GM12878 (cell line): ENCODE measurements around the gene SMOC2. TPM values are rescaled to one million over a fixed set of nuclear protein-coding genes. Genes with fewer than 3 reads are reported as not detected.

ENCODE experiments used
- ATAC-seq: fragments of 200-7000 bp; cut with Tn5 transposase; 3 replicates; pipeline ENCODE4 v1.9.1; 2020; ENCODE audit warnings: mild to moderate bottlenecking, moderate library complexity
- BruUV-seq: library from RNA; stranded (reverse); fragments of 400-500 nt; replicated peaks from 2 replicates; lab custom pipeline; 2021; lab: Mats Ljungman, UMichigan
- CTCF ChIA-PET: fragments of 300-600 bp; sonication (Branson Sonifier 250); formaldehyde crosslinking; extraction: SDS; loops from one replicate; lab custom pipeline; 2021; ENCODE audit warnings: inconsistent platforms; lab: Yijun Ruan, JAX
- POLR2A ChIA-PET: fragments of 350-600 bp; formaldehyde crosslinking; extraction: SDS; loops from one replicate; lab custom pipeline; 2021; ENCODE audit warnings: inconsistent platforms; lab: Charles Lee
- RAD21 ChIA-PET: fragments of 300-600 bp; sonication (Branson Sonifier 250); formaldehyde crosslinking; loops from one replicate; lab custom pipeline; 2023; ENCODE audit warnings: antibody characterized with exemption; ENCODE audit not compliant: unreplicated experiment; lab: Charles Lee
- SMC1A ChIA-PET: fragments of 300-600 bp; sonication (Branson Sonifier 250); formaldehyde crosslinking; loops from one replicate; lab custom pipeline; 2023; ENCODE audit not compliant: unreplicated experiment, uncharacterized antibody; lab: Charles Lee
- DNase-seq: peaks from one replicate; pipeline ENCODE4 v3.0.0-alpha.2; 2011; ENCODE audit warnings: low read depth, low spot score
- FAIRE-seq: peaks from 3 replicates; lab custom pipeline; 2011; peaks lifted over from hg19 to GRCh38; lab: Jason Lieb, UNC
- H2AFZ ChIP-seq: 2 replicates; pipeline ENCODE4 v1.6.0; 2011; ENCODE audit warnings: low read depth, low read length, control low read depth; ENCODE audit not compliant: control insufficient read depth
- H3K27ac ChIP-seq: 2 replicates; pipeline ENCODE4 v1.5.1; 2011; ENCODE audit warnings: control low read depth; ENCODE audit not compliant: control insufficient read depth, insufficient read depth
- H3K27me3 ChIP-seq, 2 experiments: replicated peaks in 1 of 2; 2 replicates each; pipeline versions ENCODE4 v1.6.0 to v1.6.1; 2011; ENCODE audit warnings: low read length in 1 of 2; ENCODE audit not compliant: control insufficient read depth in 2 of 2, insufficient read depth in 2 of 2
- H3K36me3 ChIP-seq, 2 experiments: 2 replicates each; pipeline ENCODE4 v1.5.1; 2011; ENCODE audit warnings: low read length in 1 of 2; ENCODE audit not compliant: control insufficient read depth in 2 of 2, insufficient read depth in 2 of 2
- H3K4me1 ChIP-seq: 2 replicates; pipeline ENCODE4 v1.6.1; 2011; ENCODE audit warnings: mild to moderate bottlenecking, low read length, moderate library complexity, mixed read lengths; ENCODE audit not compliant: control insufficient read depth, insufficient read depth
- H3K4me2 ChIP-seq: 2 replicates; pipeline ENCODE4 v1.6.0; 2011; ENCODE audit warnings: control low read depth; ENCODE audit not compliant: control insufficient read depth, insufficient read depth
- H3K4me3 ChIP-seq: fragments of 200-600 bp; sonication (generic); 2 replicates; pipeline ENCODE4 v1.5.1; 2016
- H3K79me2 ChIP-seq: 2 replicates; pipeline ENCODE4 v1.6.0; 2011; ENCODE audit warnings: low read length; ENCODE audit not compliant: control insufficient read depth, insufficient read depth
- H3K9ac ChIP-seq: 2 replicates; pipeline ENCODE4 v1.8.0; 2011; ENCODE audit warnings: low read length, control low read depth, mixed read lengths; ENCODE audit not compliant: control insufficient read depth, insufficient read depth
- H3K9me3 ChIP-seq: replicated peaks from 3 replicates; pipeline ENCODE4 v1.5.1; 2011; ENCODE audit warnings: mild to moderate bottlenecking, low read length; ENCODE audit not compliant: control insufficient read depth, insufficient read depth
- H4K20me1 ChIP-seq: 2 replicates; pipeline ENCODE4 v1.6.0; 2011; ENCODE audit not compliant: control insufficient read depth, insufficient read depth
- BRCA1 ChIP-seq: IDR thresholded peaks from 2 replicates; pipeline ENCODE4 v1.6.1; 2011; ENCODE audit warnings: low read depth, low read length, improper control_type of control experiment
- HCFC1 ChIP-seq: fragments of 150-350 bp; IDR thresholded peaks from 2 replicates; pipeline ENCODE4 v1.6.1; 2014; ENCODE audit warnings: low read length
- KLF5 ChIP-seq: fragments of 450-650 bp; IDR thresholded peaks from 2 replicates; pipeline ENCODE4 v1.6.1; 2014; ENCODE audit warnings: mild to moderate bottlenecking; ENCODE audit not compliant: partially characterized antibody
- MEF2B ChIP-seq: fragments of 450-650 bp; IDR thresholded peaks from 2 replicates; pipeline ENCODE4 v1.6.1; 2018; ENCODE audit warnings: mild to moderate bottlenecking, moderate library complexity; ENCODE audit not compliant: partially characterized antibody, poor library complexity, severe bottlenecking
- MTA2 ChIP-seq: fragments of 450-650 bp; IDR thresholded peaks from 2 replicates; pipeline ENCODE4 v1.6.1; 2016; ENCODE audit warnings: low read depth, mild to moderate bottlenecking, moderate library complexity
- MXI1 ChIP-seq: fragments of 150-350 bp; IDR thresholded peaks from 2 replicates; pipeline ENCODE4 v1.6.1; 2011; ENCODE audit warnings: low read depth, mild to moderate bottlenecking, inconsistent platforms, low read length, improper control_type of control experiment
- MYC ChIP-seq: IDR thresholded peaks from 2 replicates; pipeline ENCODE4 v1.6.1; 2011; ENCODE audit warnings: mild to moderate bottlenecking, low read length, moderate library complexity, inconsistent platforms; ENCODE audit not compliant: insufficient read depth, insufficient replicate concordance, insufficient read length, severe bottlenecking
- NR2C2 ChIP-seq: IDR thresholded peaks from 2 replicates; pipeline ENCODE4 v1.6.1; 2011; ENCODE audit warnings: borderline replicate concordance, low read depth; ENCODE audit not compliant: control insufficient read depth, insufficient read length
- PML ChIP-seq: IDR thresholded peaks from 2 replicates; pipeline ENCODE4 v1.6.1; 2012; ENCODE audit warnings: low read length, inconsistent platforms
- POLR2A ChIP-seq: IDR thresholded peaks from 2 replicates; pipeline ENCODE4 v1.6.1; 2011; ENCODE audit warnings: low read depth, mild to moderate bottlenecking, low read length
- POLR2AphosphoS5 ChIP-seq: IDR thresholded peaks from 2 replicates; pipeline ENCODE4 v1.6.1; 2011; ENCODE audit warnings: mild to moderate bottlenecking, low read length, inconsistent platforms
- SP1 ChIP-seq: IDR thresholded peaks from one replicate; pipeline ENCODE4 v1.6.1; 2011; ENCODE audit warnings: low read depth, low read length
- TCF3 ChIP-seq: IDR thresholded peaks from 2 replicates; pipeline ENCODE4 v1.6.1; 2012; ENCODE audit warnings: low read depth, mild to moderate bottlenecking, low read length, borderline replicate concordance; ENCODE audit not compliant: insufficient read depth
- ZBED1 ChIP-seq: IDR thresholded peaks from 2 replicates; pipeline ENCODE4 v1.6.1; 2016; ENCODE audit warnings: borderline replicate concordance
- WGBS: methylation state at CpG from one replicate; pipeline ENCODE4 v1.1.6; 2016; ENCODE audit warnings: low lambda C conversion rate; ENCODE audit not compliant: insufficient replicate concordance, insufficient coverage; ENCODE audit errors: missing lambda C conversion rate; 5-methylcytosine and 5-hydroxymethylcytosine counted together
- in situ Hi-C: fragments of 300-500 bp; cut with MboI; formaldehyde crosslinking; loops from 9 replicates; pipeline ENCODE4 v1.14.3; 2018; ENCODE audit warnings: mixed read lengths
- intact Hi-C: fragments of 100-400 bp; cut with micrococcal nuclease; formaldehyde crosslinking; loops from one replicate; pipeline ENCODE4 v1.14.2; 2022; ENCODE audit not compliant: unreplicated experiment
- polyA plus RNA-seq, 11 experiments: library from polyadenylated mRNA; depleted of rRNA in 4 of 11; unstranded in 6 of 11; stranded (reverse) in 5 of 11; fragments of >200 nt; fragmentation: Nextera tagmentation in 4 of 11; fragmentation: Illumina TruSeq in 1 of 11; extraction: Ambion mirVana in 4 of 11; extraction: Trizol in 1 of 11; gene quantifications; 1 replicate in 1 of 11; 2 replicates in 10 of 11; pipeline versions ENCODE4 v1.2.1 to v1.2.3, GENCODE V29; 2011 to 2016; ENCODE audit warnings: inconsistent platforms in 2 of 11, missing spikeins in 2 of 11, low read depth in 1 of 11
- total RNA-seq, 4 experiments: library from RNA; depleted of rRNA in 3 of 4; stranded (reverse); fragments of >200 nt in 3 of 4; fragmentation: Illumina TruSeq in 1 of 4; extraction: Trizol in 1 of 4; gene quantifications; 2 replicates each; pipeline versions ENCODE4 v1.2.1 to v1.2.3, GENCODE V29; 2013 to 2021
- TF ChIP-seq, protein P1 (sequence below): IDR thresholded peaks from 2 replicates; pipeline ENCODE4 v1.6.1; 2011; ENCODE audit warnings: mild to moderate bottlenecking, low read depth, low read length, moderate library complexity; ENCODE audit not compliant: insufficient replicate concordance
- TF ChIP-seq, protein P2 (sequence below), 3 experiments: IDR thresholded peaks in 2 of 3; conservative IDR thresholded peaks in 1 of 3; 2 replicates each; pipeline ENCODE4 v1.5.1; 2011; ENCODE audit warnings: low read depth in 3 of 3, low read length in 3 of 3, mild to moderate bottlenecking in 3 of 3, control low read depth in 2 of 3, moderate library complexity in 2 of 3, inconsistent platforms in 1 of 3, mixed read lengths in 1 of 3; ENCODE audit not compliant: control insufficient read depth in 2 of 3, insufficient read depth in 1 of 3; ENCODE audit errors: extremely low read depth in 1 of 3

Gene SMOC2
- total and polyA plus RNA-seq, 10 of the 15 experiments (the other 5 are each of a cell fraction or from before 2014, with no cell fraction given), result 0.10 to 0.12 TPM; not detected in 8

DNA sequence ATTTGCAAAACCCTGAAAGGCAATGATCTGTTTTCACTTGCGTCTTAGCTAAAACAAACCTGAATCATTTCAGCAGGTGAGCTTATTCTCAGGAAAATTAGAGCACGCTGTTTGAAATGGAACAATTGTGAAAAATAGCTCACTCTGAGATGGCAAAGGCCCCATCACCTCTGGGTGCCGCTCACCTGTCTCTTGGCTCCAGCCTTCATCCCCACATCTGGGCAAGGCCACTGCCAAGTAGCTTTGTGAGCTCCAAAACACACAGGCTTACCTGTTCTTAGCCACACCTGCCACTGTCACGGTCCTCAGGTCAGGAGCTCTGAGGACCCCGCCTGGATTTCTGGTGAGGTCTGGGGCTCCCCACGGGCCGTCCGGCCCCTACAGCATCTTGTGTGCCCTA lies 66.7 kb downstream of the SMOC2 start:
- no peak for FAIRE-seq
- Histone ChIP-seq H2AFZ (no peak overlapping the region), H3K4me3 (no peak overlapping the region), H3K9ac (no peak overlapping the region), H4K20me1 (no peaks in the 10 kb centered on the region), H3K9me3 (no peaks in the 10 kb centered on the region), H3K27me3 (no peaks in the 10 kb centered on the region), H3K4me1 (no peaks in the 10 kb centered on the region), H3K79me2 (no peaks in the 10 kb centered on the region), H3K4me2 (no peak overlapping the region), H3K27ac (no peak overlapping the region), H3K36me3 (no peaks in the 10 kb centered on the region)
- no peak for DNase-seq
- SMC1A ChIA-PET, result no interaction called here
- no TSS peak for BruUV-seq
- CTCF ChIA-PET, result no interaction called here
- intact Hi-C loops, result no loop called here
- in situ Hi-C loops, result no loop called here
- no peak for TF ChIP-seq POLR2A
- no peak for TF ChIP-seq PML
- TF ChIP-seq SP1, result no peak
- TF ChIP-seq NR2C2, result no peak
- TF ChIP-seq BRCA1, result no peak
- TF ChIP-seq, protein P1, sequence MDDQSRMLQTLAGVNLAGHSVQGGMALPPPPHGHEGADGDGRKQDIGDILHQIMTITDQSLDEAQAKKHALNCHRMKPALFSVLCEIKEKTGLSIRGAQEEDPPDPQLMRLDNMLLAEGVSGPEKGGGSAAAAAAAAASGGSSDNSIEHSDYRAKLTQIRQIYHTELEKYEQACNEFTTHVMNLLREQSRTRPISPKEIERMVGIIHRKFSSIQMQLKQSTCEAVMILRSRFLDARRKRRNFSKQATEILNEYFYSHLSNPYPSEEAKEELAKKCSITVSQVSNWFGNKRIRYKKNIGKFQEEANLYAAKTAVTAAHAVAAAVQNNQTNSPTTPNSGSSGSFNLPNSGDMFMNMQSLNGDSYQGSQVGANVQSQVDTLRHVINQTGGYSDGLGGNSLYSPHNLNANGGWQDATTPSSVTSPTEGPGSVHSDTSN, result no peak
- no peak for TF ChIP-seq POLR2AphosphoS5
- TF ChIP-seq MEF2B, result no peak
- TF ChIP-seq HCFC1, result no peak
- TF ChIP-seq, protein P2, sequence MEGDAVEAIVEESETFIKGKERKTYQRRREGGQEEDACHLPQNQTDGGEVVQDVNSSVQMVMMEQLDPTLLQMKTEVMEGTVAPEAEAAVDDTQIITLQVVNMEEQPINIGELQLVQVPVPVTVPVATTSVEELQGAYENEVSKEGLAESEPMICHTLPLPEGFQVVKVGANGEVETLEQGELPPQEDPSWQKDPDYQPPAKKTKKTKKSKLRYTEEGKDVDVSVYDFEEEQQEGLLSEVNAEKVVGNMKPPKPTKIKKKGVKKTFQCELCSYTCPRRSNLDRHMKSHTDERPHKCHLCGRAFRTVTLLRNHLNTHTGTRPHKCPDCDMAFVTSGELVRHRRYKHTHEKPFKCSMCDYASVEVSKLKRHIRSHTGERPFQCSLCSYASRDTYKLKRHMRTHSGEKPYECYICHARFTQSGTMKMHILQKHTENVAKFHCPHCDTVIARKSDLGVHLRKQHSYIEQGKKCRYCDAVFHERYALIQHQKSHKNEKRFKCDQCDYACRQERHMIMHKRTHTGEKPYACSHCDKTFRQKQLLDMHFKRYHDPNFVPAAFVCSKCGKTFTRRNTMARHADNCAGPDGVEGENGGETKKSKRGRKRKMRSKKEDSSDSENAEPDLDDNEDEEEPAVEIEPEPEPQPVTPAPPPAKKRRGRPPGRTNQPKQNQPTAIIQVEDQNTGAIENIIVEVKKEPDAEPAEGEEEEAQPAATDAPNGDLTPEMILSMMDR (IDR thresholded peaks at IDR 0.05 in 2 of 3, conservative IDR thresholded peaks at IDR 0.05 in 1 of 3; ENCODE audit: control insufficient read depth in 2 of 3, extremely low read depth in 1 of 3, insufficient read depth in 1 of 3, low read depth in 3 of 3, low read length in 3 of 3), result no peak
- no peak for TF ChIP-seq ZBED1
- TF ChIP-seq KLF5, result no peak
- no peak for TF ChIP-seq MTA2
- no peak for TF ChIP-seq MYC
- no peak for TF ChIP-seq TCF3
- TF ChIP-seq MXI1, result no peak
- 36% methylated on average over 8 of the region's 8 CpGs for WGBS
- POLR2A ChIA-PET, result no interaction called here
- RAD21 ChIA-PET, result no interaction called here
- ATAC-seq, result no peak
